Right lobe of liver (tissue), 6 donors: Measurements from ENCODE around the gene TMEM8B. TPM values are rescaled to one million over a fixed set of nuclear protein-coding genes. Genes with fewer than 3 reads are reported as not detected.

Experiments used
- ATAC-seq, 4 donors: fragments of 200-7000 bp; cut with Tn5 transposase; one replicate each; pipeline ENCODE4 v1.9.1; 2020; ENCODE audit warnings: mild to moderate bottlenecking in 4 of 4, moderate library complexity in 4 of 4
- DNase-seq, 3 donors: peaks; one replicate each; pipeline ENCODE4 v3.0.0-alpha.2; 2020
- H3K27ac ChIP-seq, 3 donors: fragments of 200-600 bp; one replicate each; pipeline ENCODE4 v1.8.0; 2022
- H3K27me3 ChIP-seq, 2 donors: fragments of 200-600 bp; one replicate each; pipeline ENCODE4 v1.8.0; 2022
- H3K36me3 ChIP-seq, 4 donors: fragments of 200-600 bp; sonication (generic) in 1 of 4; one replicate each; pipeline versions ENCODE4 v1.5.1 to v1.8.0; 2017 to 2022; ENCODE audit warnings: control low read depth in 1 of 4
- H3K4me1 ChIP-seq, 4 donors: fragments of 200-600 bp; sonication (generic) in 1 of 4; one replicate each; pipeline versions ENCODE4 v1.5.1 to v1.8.0; 2017 to 2022; ENCODE audit warnings: control low read depth in 1 of 4
- H3K4me3 ChIP-seq, 3 donors: fragments of 200-600 bp; one replicate each; pipeline ENCODE4 v1.8.0; 2022
- H3K9me3 ChIP-seq, 4 donors: fragments of 200-600 bp; sonication (generic) in 1 of 4; one replicate each; pipeline versions ENCODE4 v1.5.1 to v1.8.0; 2017 to 2022; ENCODE audit warnings: control low read depth in 1 of 4
- POLR2A ChIP-seq: fragments of 450-650 bp; IDR thresholded peaks from one replicate; pipeline ENCODE4 v1.6.1; 2017; ENCODE audit warnings: antibody characterized with exemption, mild to moderate bottlenecking
- WGBS: methylation state at CpG from one replicate; pipeline ENCODE4 v1.1.6; 2018; ENCODE audit warnings: low coverage, low lambda C conversion rate; ENCODE audit not compliant: insufficient coverage; ENCODE audit errors: missing lambda C conversion rate; 5-methylcytosine and 5-hydroxymethylcytosine counted together
- intact Hi-C, 2 donors: fragments of 100-400 bp; cut with DNase I; formaldehyde crosslinking; loops; one replicate each; pipeline versions ENCODE4 v1.11.2 to v1.14.1; 2022
- small RNA-seq, 2 experiments: library from RNA; depleted of rRNA; stranded (forward); fragments of <200 nt; gene quantifications; one replicate each; pipeline ENCODE3, GENCODE V24; 2016
- total RNA-seq, 6 experiments: library from RNA; depleted of rRNA in 2 of 6; stranded (reverse); fragments of >200 nt in 2 of 6; fragmentation: NEBNext Ultra II Directional in 3 of 6; extraction: Animal tissue kit (Norgen Biotek cat#: 25700) in 3 of 6; gene quantifications; one replicate each; pipeline versions ENCODE4 v1.1.0 to v1.2.4, GENCODE V29; 2016 to 2023
- TF ChIP-seq, protein P1 (sequence below), 4 donors: fragments of 200-600 bp in 3 of 4; fragments of 450-650 bp in 1 of 4; IDR thresholded peaks; one replicate each; pipeline versions ENCODE4 v1.5.1 to v1.8.0; 2016 to 2022; ENCODE audit warnings: antibody characterized with exemption in 4 of 4, mild to moderate bottlenecking in 2 of 4
- donor health status: DM: no; HTN: yes; CAD: no.
- donor health status: DM: no; HTN: no; CAD: no.
- donor health status: DM: no; HTN: no; CAD: no.
- donor health status: DM: no; HTN: yes; CAD: no.
- donor health status: DM: no; HTN: yes; CAD: no.

Gene TMEM8B
- total RNA-seq, 6 experiments from 2014 or later, result 1.7 to 4.7 (median 3.5) TPM

DNA sequence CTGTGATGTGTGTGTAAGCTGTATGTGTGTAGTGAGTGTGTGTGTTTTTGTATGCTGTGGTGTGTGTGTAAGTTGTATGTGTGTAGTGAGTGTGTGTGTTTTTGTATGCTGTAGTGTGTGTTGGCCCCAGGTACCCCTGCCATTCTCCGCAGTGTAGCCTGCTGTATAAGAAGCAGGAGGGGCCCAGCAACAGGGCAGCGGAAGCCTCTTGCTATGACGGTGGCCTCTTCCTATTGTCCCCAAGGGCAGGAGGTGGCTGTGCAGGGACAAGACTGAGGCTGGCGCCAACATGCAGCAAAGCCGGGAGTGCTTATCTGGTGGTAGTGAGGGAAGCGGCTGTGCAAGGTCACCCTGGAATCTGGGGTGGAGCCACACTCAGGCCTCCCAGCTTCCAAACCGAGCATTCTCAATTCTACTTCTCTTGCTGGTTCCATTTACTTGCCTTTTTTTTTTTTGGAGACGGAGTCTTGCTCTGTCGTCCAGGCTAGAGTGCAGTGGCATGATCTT is 85.3 kb downstream of the TMEM8B start:
- no peak for TF ChIP-seq POLR2A
- TF ChIP-seq, protein P1, sequence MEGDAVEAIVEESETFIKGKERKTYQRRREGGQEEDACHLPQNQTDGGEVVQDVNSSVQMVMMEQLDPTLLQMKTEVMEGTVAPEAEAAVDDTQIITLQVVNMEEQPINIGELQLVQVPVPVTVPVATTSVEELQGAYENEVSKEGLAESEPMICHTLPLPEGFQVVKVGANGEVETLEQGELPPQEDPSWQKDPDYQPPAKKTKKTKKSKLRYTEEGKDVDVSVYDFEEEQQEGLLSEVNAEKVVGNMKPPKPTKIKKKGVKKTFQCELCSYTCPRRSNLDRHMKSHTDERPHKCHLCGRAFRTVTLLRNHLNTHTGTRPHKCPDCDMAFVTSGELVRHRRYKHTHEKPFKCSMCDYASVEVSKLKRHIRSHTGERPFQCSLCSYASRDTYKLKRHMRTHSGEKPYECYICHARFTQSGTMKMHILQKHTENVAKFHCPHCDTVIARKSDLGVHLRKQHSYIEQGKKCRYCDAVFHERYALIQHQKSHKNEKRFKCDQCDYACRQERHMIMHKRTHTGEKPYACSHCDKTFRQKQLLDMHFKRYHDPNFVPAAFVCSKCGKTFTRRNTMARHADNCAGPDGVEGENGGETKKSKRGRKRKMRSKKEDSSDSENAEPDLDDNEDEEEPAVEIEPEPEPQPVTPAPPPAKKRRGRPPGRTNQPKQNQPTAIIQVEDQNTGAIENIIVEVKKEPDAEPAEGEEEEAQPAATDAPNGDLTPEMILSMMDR (IDR thresholded peaks at IDR 0.05), result no peak
- Histone ChIP-seq H3K9me3 (no peaks in the 10 kb centered on the region), H3K36me3 (no peaks in the 10 kb centered on the region), H3K4me3 (no peak overlapping the region), H3K27ac (peak overlapping the region in 1 of 3 donors; percentile 50), H3K27me3 (no peaks in the 10 kb centered on the region), H3K4me1 (peaks cover 0 to 35% (median 3%) of the 10 kb centered on the region in 4 donors)
- ATAC-seq (peak; percentile 81 to 86 (median 84)), DNase-seq (peak; percentile 76 to 88 (median 80))
- intact Hi-C loops, result no loop called here
- WGBS, result 23% methylated on average over 6 of the region's 9 CpGs

Small RNA genes within 50 kb of the gene (small RNA-seq; reads per million reads assigned to genes)
- gene HINT2, result 1.5 to 2.1 reads per million in 2 experiments

Other genes with a start within 250 kb of the TMEM8B start
- 10 to 100 TPM; 10.7 to 17.2 (median 13.4) TPM for gene TESK1, start 224.0 kb upstream of the TMEM8B start, total RNA-seq
- 1 to 10 TPM in 4 of 6 experiments, under 1 TPM in 2; 0.60 to 6.9 (median 2.3) TPM for gene CD72, start 210.8 kb upstream of the TMEM8B start, total RNA-seq
- gene SIT1, start 178.3 kb upstream of the TMEM8B start, total RNA-seq, result under 1 TPM in 5 of 6 experiments, not detected in 1; 0.18 to 0.58 (median 0.37) TPM
- gene RMRP, start 171.2 kb upstream of the TMEM8B start, total RNA-seq, result over 10,000 TPM in 2 of 6 experiments, 1,000 to 10,000 TPM in 4; 1,534 to 17,791 (median 6,650) TPM
- 10 to 100 TPM; 10.0 to 24.2 (median 15.3) TPM for gene CCDC107, start 170.9 kb upstream of the TMEM8B start, total RNA-seq
- 1 to 10 TPM in 1 of 6 experiments, under 1 TPM in 5; 0.11 to 3.6 (median 0.43) TPM for gene ARHGEF39, start 164.0 kb upstream of the TMEM8B start, total RNA-seq
- 1 to 10 TPM in 1 of 6 experiments, under 1 TPM in 4, not detected in 1; 0.64 to 1.6 (median 0.93) TPM for gene CA9, start 155.3 kb upstream of the TMEM8B start, total RNA-seq
- gene TPM2, start 139.3 kb upstream of the TMEM8B start, total RNA-seq, result 10 to 100 TPM in 4 of 6 experiments, 1 to 10 TPM in 2; 4.7 to 23.3 (median 12.4) TPM
- 100 to 1,000 TPM; 103 to 168 (median 128) TPM for gene TLN1, start 97.0 kb upstream of the TMEM8B start, total RNA-seq
- gene CREB3, start 96.6 kb upstream of the TMEM8B start, total RNA-seq, result 10 to 100 TPM; 12.1 to 35.2 (median 17.8) TPM
- 10 to 100 TPM; 29.5 to 53.7 (median 35.2) TPM for gene GBA2, start 80.0 kb upstream of the TMEM8B start, total RNA-seq
- 10 to 100 TPM in 5 of 6 experiments, 1 to 10 TPM in 1; 9.5 to 13.0 (median 11.4) TPM for gene RGP1, start 79.9 kb upstream of the TMEM8B start, total RNA-seq
- gene MSMP, start 75.0 kb upstream of the TMEM8B start, total RNA-seq, result not detected
- gene NPR2, start 37.6 kb upstream of the TMEM8B start, total RNA-seq, result 10 to 100 TPM in 5 of 6 experiments, 1 to 10 TPM in 1; 2.8 to 34.5 (median 13.1) TPM
- 1 to 10 TPM in 1 of 6 experiments, under 1 TPM in 2, not detected in 3; 0.42 to 1.3 (median 0.80) TPM for gene SPAG8, start 17.0 kb upstream of the TMEM8B start, total RNA-seq
- gene HINT2, start 14.2 kb upstream of the TMEM8B start, total RNA-seq, result 10 to 100 TPM; 46.0 to 86.3 (median 67.1) TPM
- gene FAM221B, start 496 bp upstream of the TMEM8B start, total RNA-seq, result not detected
- not detected for gene OR13J1, start 41.2 kb downstream of the TMEM8B start, total RNA-seq
- gene HRCT1, start 77.0 kb downstream of the TMEM8B start, total RNA-seq, result 1 to 10 TPM in 3 of 6 experiments, under 1 TPM in 3; 0.40 to 1.4 (median 0.98) TPM
- 1 to 10 TPM in 1 of 6 experiments, under 1 TPM in 5; 0.37 to 1.4 (median 0.84) TPM for gene SPAAR, start 80.3 kb downstream of the TMEM8B start, total RNA-seq
- not detected for gene OR2S2, start 128.9 kb downstream of the TMEM8B start, total RNA-seq
- 1 to 10 TPM; 2.0 to 6.2 (median 2.6) TPM for gene RECK, start 207.7 kb downstream of the TMEM8B start, total RNA-seq